Natural killer cell (primary cell): ENCODE data around the gene COL6A3. TPM values are rescaled to one million over a fixed set of nuclear protein-coding genes. Genes with fewer than 3 reads are reported as not detected.

Experiments used
- ATAC-seq, 3 donors: fragments of 150-1000 bp in 2 of 3; fragments of 200-7000 bp in 1 of 3; cut with Tn5 transposase; 1 replicate in 1 of 3; 2 replicates in 2 of 3; pipeline ENCODE4 v1.10.0; 2021; ENCODE audit warnings: mild to moderate bottlenecking in 2 of 3, moderate library complexity in 2 of 3
- DNase-seq, 2 donors: peaks; one replicate each; pipeline versions ENCODE4 v3.0.0 to v3.0.0-alpha.2; 2013 to 2021; ENCODE audit warnings: mixed read lengths in 1 of 2
- H3K27ac ChIP-seq: one replicate; pipeline ENCODE4 v1.5.1; 2013; ENCODE audit warnings: mild to moderate bottlenecking, low read length
- H3K27me3 ChIP-seq: one replicate; pipeline ENCODE4 v1.6.1; 2013; ENCODE audit warnings: low read length; ENCODE audit not compliant: control insufficient read depth, insufficient read depth
- H3K36me3 ChIP-seq: one replicate; pipeline ENCODE4 v1.6.1; 2013; ENCODE audit warnings: low read length; ENCODE audit not compliant: control insufficient read depth, insufficient read depth
- H3K4me1 ChIP-seq: one replicate; pipeline ENCODE4 v1.6.1; 2013; ENCODE audit warnings: low read length; ENCODE audit not compliant: control insufficient read depth, insufficient read depth
- H3K4me3 ChIP-seq: one replicate; pipeline ENCODE4 v1.5.1; 2013; ENCODE audit warnings: low read length
- H3K9me3 ChIP-seq: one replicate; pipeline ENCODE4 v1.6.1; 2013; ENCODE audit warnings: low read length; ENCODE audit not compliant: control insufficient read depth, insufficient read depth
- H3K27ac Mint-ChIP-seq, 2 donors: one replicate each; pipeline ENCODE4 v1.8.0; 2022; ENCODE audit warnings: mild to moderate bottlenecking in 2 of 2, mixed read lengths in 2 of 2, moderate library complexity in 1 of 2
- H3K27me3 Mint-ChIP-seq, 2 donors: one replicate each; pipeline ENCODE4 v1.8.0; 2022; ENCODE audit warnings: low read depth in 2 of 2, mixed read lengths in 2 of 2
- H3K36me3 Mint-ChIP-seq: one replicate; pipeline ENCODE4 v1.8.0; 2022; ENCODE audit warnings: mixed read lengths
- H3K4me1 Mint-ChIP-seq, 2 donors: one replicate each; pipeline ENCODE4 v1.8.0; 2022; ENCODE audit warnings: mixed read lengths in 2 of 2
- H3K4me3 Mint-ChIP-seq: one replicate; pipeline ENCODE4 v1.8.0; 2022; ENCODE audit warnings: mild to moderate bottlenecking, moderate library complexity, mixed read lengths
- H3K9me3 Mint-ChIP-seq, 2 donors: one replicate each; pipeline ENCODE4 v1.8.0; 2022; ENCODE audit warnings: mixed read lengths in 2 of 2
- WGBS: methylation state at CpG from one replicate; pipeline ENCODE4 v1.1.7; 2013; ENCODE audit warnings: missing lambda C conversion rate; ENCODE audit not compliant: insufficient coverage; 5-methylcytosine and 5-hydroxymethylcytosine counted together
- intact Hi-C: fragments of 100-400 bp; cut with micrococcal nuclease; formaldehyde crosslinking; loops from one replicate; pipeline ENCODE4 v1.14.2; 2022
- total RNA-seq, 4 donors: library from RNA; stranded (reverse); fragments of 120-200 nt in 1 of 4; gene quantifications; one replicate each; pipeline versions ENCODE4 v1.2.3 to v1.2.4, GENCODE V29; 2013 to 2022
- TF ChIP-seq, protein P1 (sequence below): fragments of 200-600 bp; IDR thresholded peaks from one replicate; pipeline ENCODE4 v1.8.0; 2022; ENCODE audit warnings: antibody characterized with exemption

COL6A3 gene
- total RNA-seq, 3 donors from 2014 or later (not counting 1 experiment from before 2014, with no cell fraction given) = 0.10 to 0.31 (median 0.29) TPM

DNA sequence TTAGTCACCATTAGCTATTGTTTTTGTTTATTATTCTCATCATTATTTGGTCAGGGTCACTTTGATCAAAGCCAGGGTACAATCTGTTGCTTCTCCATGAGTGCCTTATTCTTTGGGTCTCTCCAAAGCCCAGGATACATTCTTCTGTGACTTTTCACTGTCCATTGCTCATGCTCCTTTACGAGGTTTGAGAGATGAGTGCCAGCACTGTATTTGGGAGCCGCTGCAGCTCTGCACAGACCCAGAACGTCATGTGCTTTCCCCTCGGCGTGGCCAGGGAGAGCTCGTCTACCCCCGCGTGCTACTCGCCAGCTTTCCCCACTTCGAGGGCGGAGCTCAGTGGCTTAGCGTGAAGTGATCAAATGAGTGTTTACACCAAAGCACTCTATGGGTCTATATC, 123.7 kb downstream of the COL6A3 start:
- Mint-ChIP-seq H3K9me3 (no peaks in the 10 kb centered on the region), H3K4me1 (peaks cover 0 to 7% of the 10 kb centered on the region in 2 donors), H3K27ac (no peak overlapping the region), H3K36me3 (peaks cover 6% of the 10 kb centered on the region), H3K27me3 (peaks cover 32 to 63% of the 10 kb centered on the region in 2 donors), H3K4me3 (no peak overlapping the region)
- peaks cover 9% of the 10 kb centered on the region for H3K27me3 ChIP-seq
- DNase-seq (no peak), ATAC-seq (no peak)
- WGBS = 66% methylated on average over 12 of the region's 12 CpGs
- TF ChIP-seq, protein P1, sequence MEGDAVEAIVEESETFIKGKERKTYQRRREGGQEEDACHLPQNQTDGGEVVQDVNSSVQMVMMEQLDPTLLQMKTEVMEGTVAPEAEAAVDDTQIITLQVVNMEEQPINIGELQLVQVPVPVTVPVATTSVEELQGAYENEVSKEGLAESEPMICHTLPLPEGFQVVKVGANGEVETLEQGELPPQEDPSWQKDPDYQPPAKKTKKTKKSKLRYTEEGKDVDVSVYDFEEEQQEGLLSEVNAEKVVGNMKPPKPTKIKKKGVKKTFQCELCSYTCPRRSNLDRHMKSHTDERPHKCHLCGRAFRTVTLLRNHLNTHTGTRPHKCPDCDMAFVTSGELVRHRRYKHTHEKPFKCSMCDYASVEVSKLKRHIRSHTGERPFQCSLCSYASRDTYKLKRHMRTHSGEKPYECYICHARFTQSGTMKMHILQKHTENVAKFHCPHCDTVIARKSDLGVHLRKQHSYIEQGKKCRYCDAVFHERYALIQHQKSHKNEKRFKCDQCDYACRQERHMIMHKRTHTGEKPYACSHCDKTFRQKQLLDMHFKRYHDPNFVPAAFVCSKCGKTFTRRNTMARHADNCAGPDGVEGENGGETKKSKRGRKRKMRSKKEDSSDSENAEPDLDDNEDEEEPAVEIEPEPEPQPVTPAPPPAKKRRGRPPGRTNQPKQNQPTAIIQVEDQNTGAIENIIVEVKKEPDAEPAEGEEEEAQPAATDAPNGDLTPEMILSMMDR = no peak
- intact Hi-C loops = no loop called here
- H3K4me1 ChIP-seq = no peaks in the 10 kb centered on the region
- H3K36me3 ChIP-seq = no peaks in the 10 kb centered on the region
- no peak overlapping the region for H3K27ac ChIP-seq
- no peak overlapping the region for H3K4me3 ChIP-seq
- no peaks in the 10 kb centered on the region for H3K9me3 ChIP-seq

DNA sequence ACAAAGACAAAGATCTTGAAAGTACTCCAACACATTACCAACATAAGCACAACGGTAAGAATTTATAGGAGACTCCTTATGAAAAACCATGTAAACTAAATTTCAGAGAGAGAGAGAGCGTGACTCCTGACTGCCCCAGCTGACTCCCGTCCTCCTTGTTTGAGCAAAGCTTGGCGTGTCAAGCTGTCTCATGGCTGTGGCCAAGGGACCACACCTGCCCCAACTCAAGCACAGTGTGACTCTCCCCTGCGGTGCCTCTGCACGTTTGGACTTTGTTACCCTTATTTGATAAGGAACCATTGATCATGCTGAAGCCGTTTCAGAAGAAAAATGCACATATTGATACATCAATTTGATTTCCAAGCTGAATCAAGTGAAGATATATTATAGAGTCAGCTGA, 124.8 kb downstream of the COL6A3 start:
- 92% methylated on average over 7 of the region's 7 CpGs for WGBS
- intact Hi-C loops = no loop called here
- H3K9me3 Mint-ChIP-seq = no peaks in the 10 kb centered on the region
- H3K4me1 Mint-ChIP-seq = peaks cover 0 to 7% of the 10 kb centered on the region in 2 donors
- Histone ChIP-seq H3K4me1 (no peaks in the 10 kb centered on the region), H3K4me3 (no peak overlapping the region), H3K9me3 (no peaks in the 10 kb centered on the region), H3K27me3 (peaks cover 9% of the 10 kb centered on the region), H3K36me3 (no peaks in the 10 kb centered on the region), H3K27ac (no peak overlapping the region)
- ATAC-seq (no peak), DNase-seq (no peak)
- H3K4me3 Mint-ChIP-seq = no peak overlapping the region
- TF ChIP-seq, protein P1 = no peak
- peaks cover 6% of the 10 kb centered on the region for H3K36me3 Mint-ChIP-seq
- peaks cover 27 to 53% of the 10 kb centered on the region in 2 donors for H3K27me3 Mint-ChIP-seq
- no peak overlapping the region for H3K27ac Mint-ChIP-seq

DNA sequence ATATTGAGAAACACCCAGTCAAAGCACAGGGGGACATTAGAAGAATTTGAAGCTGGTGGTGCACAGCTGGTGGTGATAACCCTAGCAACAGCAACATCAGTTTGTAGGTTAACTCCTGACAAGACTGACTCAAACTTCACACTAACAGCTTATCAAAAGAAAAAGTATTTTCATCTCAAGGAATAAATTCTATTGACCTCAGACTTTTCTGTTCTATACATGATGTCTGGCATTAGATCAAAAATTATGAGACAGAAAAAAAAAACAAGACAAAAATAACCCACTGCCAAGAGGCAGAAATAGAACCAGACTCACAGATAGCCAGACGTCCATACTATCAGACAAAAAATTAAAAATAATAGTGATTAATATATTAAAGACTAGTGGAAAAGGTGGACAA, 126.1 kb downstream of the COL6A3 start:
- intact Hi-C loops = no loop called here
- WGBS = no CpG with 5 or more reads among the region's 1 CpG
- Mint-ChIP-seq H3K36me3 (peaks cover 6% of the 10 kb centered on the region), H3K9me3 (no peaks in the 10 kb centered on the region), H3K27ac (no peak overlapping the region), H3K27me3 (peaks cover 25 to 43% of the 10 kb centered on the region in 2 donors), H3K4me3 (no peak overlapping the region), H3K4me1 (peaks cover 0 to 7% of the 10 kb centered on the region in 2 donors)
- ATAC-seq (no peak), DNase-seq (no peak)
- Histone ChIP-seq H3K36me3 (no peaks in the 10 kb centered on the region), H3K4me1 (no peaks in the 10 kb centered on the region), H3K27ac (no peak overlapping the region), H3K9me3 (no peaks in the 10 kb centered on the region), H3K27me3 (peaks cover 9% of the 10 kb centered on the region), H3K4me3 (no peak overlapping the region)
- TF ChIP-seq, protein P1 = no peak
